B cell (primary cell): ENCODE results near the gene DNALI1. TPM values are rescaled to one million over a fixed set of nuclear protein-coding genes. Genes with fewer than 3 reads are reported as not detected.

Experiments used
- ATAC-seq: fragments of 200-7000 bp; cut with Tn5 transposase; one replicate; pipeline ENCODE4 v1.10.0; 2021; ENCODE audit warnings: low read depth, mild to moderate bottlenecking, moderate number of reproducible peaks, moderate library complexity
- CTCF ChIA-PET: fragments of 350-600 bp; sonication (Branson Sonifier 250); formaldehyde crosslinking; loops from one replicate; lab custom pipeline; 2021; ENCODE audit warnings: antibody characterized with exemption, inconsistent platforms; lab: Charles Lee
- POLR2A ChIA-PET: fragments of 350-600 bp; sonication (Branson Sonifier 250); formaldehyde crosslinking; loops from one replicate; lab custom pipeline; 2021; ENCODE audit warnings: antibody characterized with exemption; lab: Charles Lee
- DNase-seq: peaks from one replicate; pipeline ENCODE4 v3.0.0; 2013
- H2AFZ ChIP-seq: 2 replicates; pipeline ENCODE4 v1.6.1; 2012; ENCODE audit warnings: mild to moderate bottlenecking, low read depth, low read length; ENCODE audit not compliant: insufficient read depth, poor library complexity, severe bottlenecking
- H3K27ac ChIP-seq, 2 donors: 1 replicate in 1 of 2; 2 replicates in 1 of 2; pipeline ENCODE4 v1.5.1; 2012 to 2013; ENCODE audit warnings: low read length in 2 of 2, mild to moderate bottlenecking in 2 of 2, moderate library complexity in 1 of 2
- H3K27me3 ChIP-seq, 4 experiments: fragments of 200-600 bp in 1 of 4; sonication (generic) in 1 of 4; replicated peaks in 1 of 4; 1 replicate in 2 of 4; 2 replicates in 2 of 4; pipeline versions ENCODE4 v1.6.1 to v1.7.0; 2013 to 2016; ENCODE audit warnings: low read length in 3 of 4, mild to moderate bottlenecking in 2 of 4, mixed read lengths in 1 of 4, moderate library complexity in 1 of 4; ENCODE audit not compliant: insufficient read depth in 4 of 4, control insufficient read depth in 3 of 4; ENCODE audit errors: control extremely low read depth in 1 of 4
- H3K36me3 ChIP-seq, 2 experiments: replicated peaks in 1 of 2; 1 replicate in 1 of 2; 2 replicates in 1 of 2; pipeline versions ENCODE4 v1.6.1 to v1.7.1; 2013; ENCODE audit warnings: low read length in 1 of 2; ENCODE audit not compliant: insufficient read depth in 2 of 2, control insufficient read depth in 1 of 2; ENCODE audit errors: control extremely low read depth in 1 of 2, extremely low read depth in 1 of 2
- H3K4me1 ChIP-seq, 2 donors: fragments of 200-600 bp in 1 of 2; sonication (generic) in 1 of 2; 1 replicate in 1 of 2; 2 replicates in 1 of 2; pipeline versions ENCODE4 v1.5.1 to v1.6.1; 2013 to 2017; ENCODE audit warnings: low read length in 2 of 2; ENCODE audit not compliant: control insufficient read depth in 2 of 2, insufficient read depth in 2 of 2
- H3K4me2 ChIP-seq: replicated peaks from 2 replicates; pipeline ENCODE3; 2012; ENCODE audit warnings: mild to moderate bottlenecking, low read depth, low read length; ENCODE audit not compliant: poor library complexity, severe bottlenecking
- H3K4me3 ChIP-seq, 5 experiments: fragments of 200-600 bp in 1 of 5; sonication (generic) in 1 of 5; 1 replicate in 3 of 5; 2 replicates in 2 of 5; pipeline versions ENCODE4 v1.5.1 to v1.7.0; 2011 to 2016; ENCODE audit warnings: low read length in 4 of 5, mild to moderate bottlenecking in 4 of 5, low read depth in 2 of 5, control low read depth in 1 of 5, moderate library complexity in 1 of 5; ENCODE audit not compliant: insufficient read depth in 1 of 5; ENCODE audit errors: control extremely low read depth in 1 of 5, extremely low read depth in 1 of 5
- H3K79me2 ChIP-seq: fragments of 200-600 bp; sonication (generic); one replicate; pipeline ENCODE4 v1.6.0; 2016; ENCODE audit warnings: low read length; ENCODE audit not compliant: control insufficient read depth, insufficient read depth
- H3K9ac ChIP-seq: fragments of 200-600 bp; sonication (generic); 2 replicates; pipeline ENCODE4 v1.6.1; 2017; ENCODE audit warnings: mild to moderate bottlenecking, low read length, moderate library complexity
- H3K9me3 ChIP-seq, 3 donors: one replicate each; pipeline versions ENCODE4 v1.6.1 to v1.7.1; 2013; ENCODE audit warnings: low read length in 2 of 3; ENCODE audit not compliant: control insufficient read depth in 2 of 3, insufficient read depth in 1 of 3; ENCODE audit errors: control extremely low read depth in 1 of 3
- H4K20me1 ChIP-seq: 2 replicates; pipeline ENCODE4 v1.6.0; 2012; ENCODE audit warnings: mild to moderate bottlenecking, low read length; ENCODE audit not compliant: insufficient read depth, control insufficient read depth, poor library complexity, severe bottlenecking
- H3K27ac Mint-ChIP-seq: one replicate; pipeline ENCODE4 v1.8.0; 2021; ENCODE audit warnings: mixed read lengths
- H3K27me3 Mint-ChIP-seq: one replicate; pipeline ENCODE4 v1.8.0; 2021; ENCODE audit warnings: mixed read lengths
- H3K4me1 Mint-ChIP-seq: one replicate; pipeline ENCODE4 v1.8.0; 2021; ENCODE audit warnings: mixed read lengths
- H3K4me3 Mint-ChIP-seq: one replicate; pipeline ENCODE4 v1.8.0; 2021; ENCODE audit warnings: mixed read lengths
- H3K9me3 Mint-ChIP-seq: one replicate; pipeline ENCODE4 v1.8.0; 2022; ENCODE audit warnings: mixed read lengths; ENCODE audit not compliant: insufficient read depth
- CTCF ChIP-seq: fragments of 200-600 bp; IDR thresholded peaks from one replicate; pipeline ENCODE4 v1.8.0; 2022; ENCODE audit warnings: antibody characterized with exemption, mild to moderate bottlenecking
- EZH2 ChIP-seq: IDR thresholded peaks from 2 replicates; pipeline ENCODE4 v1.6.1; 2012; ENCODE audit warnings: borderline replicate concordance, low read depth, mild to moderate bottlenecking, moderate library complexity, low read length; ENCODE audit not compliant: insufficient read depth, poor library complexity, severe bottlenecking
- WGBS: methylation state at CpG from one replicate; pipeline ENCODE4 v1.1.5; 2013; ENCODE audit warnings: missing lambda C conversion rate; ENCODE audit not compliant: insufficient coverage; 5-methylcytosine and 5-hydroxymethylcytosine counted together
- intact Hi-C: fragments of 100-400 bp; cut with micrococcal nuclease; formaldehyde crosslinking; loops from one replicate; pipeline ENCODE4 v1.10.0; 2022
- polyA plus RNA-seq: library from polyadenylated mRNA; depleted of rRNA; stranded (reverse); fragments of >200 nt; gene quantifications from 2 replicates; pipeline ENCODE4 v1.2.3, GENCODE V29; 2012
- total RNA-seq, 2 donors: library from RNA; stranded (reverse); fragments of 120-200 nt in 1 of 2; gene quantifications; 1 replicate in 1 of 2; 2 replicates in 1 of 2; pipeline versions ENCODE4 v1.2.3 to v1.2.4, GENCODE V29; 2013 to 2022

Gene DNALI1
- total and polyA plus RNA-seq, 2 donors (not counting 1 experiment from before 2014, with no cell fraction given), result not detected

GRCh38 chr1:37605061-37605650, 48.4 kb downstream of the DNALI1 start:
- H3K4me1 Mint-ChIP-seq, result no peaks in the 10 kb centered on the region
- Histone ChIP-seq H3K4me3 (no peak overlapping the region), H3K27me3 (peaks cover 0 to 3% (median 0%) of the 10 kb centered on the region in 4 experiments), H3K9me3 (no peaks in the 10 kb centered on the region), H4K20me1 (no peaks in the 10 kb centered on the region), H3K4me1 (peaks cover 4% of the 10 kb centered on the region in 2 donors), H3K9ac (no peak overlapping the region), H3K4me2 (no peak overlapping the region), H3K36me3 (no peaks in the 10 kb centered on the region), H3K79me2 (no peaks in the 10 kb centered on the region), H2AFZ (no peak overlapping the region), H3K27ac (no peak overlapping the region)
- no peak for ATAC-seq
- ChIA-PET POLR2A (no interaction called here), CTCF (interaction anchor here (1.0 to 13.5 kb wide), 2 partner anchors 14 to 75 kb away, joined by 3 to 328 read pairs; no protein-coding TSS in a partner anchor)
- no peak for DNase-seq
- H3K27me3 Mint-ChIP-seq, result peaks cover 12% of the 10 kb centered on the region
- intact Hi-C loops, result no loop called here
- H3K27ac Mint-ChIP-seq, result no peak overlapping the region
- TF ChIP-seq EZH2 (no peak), CTCF (no peak)
- WGBS, result 93% methylated on average over 12 of the region's 12 CpGs
- H3K4me3 Mint-ChIP-seq, result no peak overlapping the region
- H3K9me3 Mint-ChIP-seq, result no peaks in the 10 kb centered on the region

- no peaks in the 10 kb centered on the region for H3K9me3 ChIP-seq
- ChIA-PET CTCF (interaction anchor here (0.8 to 13.5 kb wide), 3 partner anchors 9 to 74 kb away, joined by 3 to 328 read pairs (median 3); no protein-coding TSS in a partner anchor), POLR2A (no interaction called here)
- Mint-ChIP-seq H3K27me3 (peaks cover 12% of the 10 kb centered on the region), H3K4me3 (no peak overlapping the region), H3K27ac (no peak overlapping the region), H3K9me3 (no peaks in the 10 kb centered on the region), H3K4me1 (no peaks in the 10 kb centered on the region)
- 97% methylated on average over 9 of the region's 9 CpGs for WGBS
- peaks cover 4% of the 10 kb centered on the region in 2 donors for H3K4me1 ChIP-seq
- ATAC-seq (no peak), DNase-seq (no peak)
- intact Hi-C loops, result no loop called here
- no peaks in the 10 kb centered on the region for H4K20me1 ChIP-seq
- no peak overlapping the region for H2AFZ ChIP-seq
- TF ChIP-seq CTCF (no peak), EZH2 (no peak)
- peaks cover 0 to 3% (median 0%) of the 10 kb centered on the region in 4 experiments for H3K27me3 ChIP-seq
- H3K9ac ChIP-seq, result no peak overlapping the region
- H3K36me3 ChIP-seq, result no peaks in the 10 kb centered on the region
- no peaks in the 10 kb centered on the region for H3K79me2 ChIP-seq
- no peak overlapping the region for H3K27ac ChIP-seq
- H3K4me2 ChIP-seq, result no peak overlapping the region
- H3K4me3 ChIP-seq, result no peak overlapping the region
Measured at GRCh38 chr1:37605806-37606474, 49.2 kb downstream of the DNALI1 start.
